ENCODE results near the gene PAM.

DNA sequence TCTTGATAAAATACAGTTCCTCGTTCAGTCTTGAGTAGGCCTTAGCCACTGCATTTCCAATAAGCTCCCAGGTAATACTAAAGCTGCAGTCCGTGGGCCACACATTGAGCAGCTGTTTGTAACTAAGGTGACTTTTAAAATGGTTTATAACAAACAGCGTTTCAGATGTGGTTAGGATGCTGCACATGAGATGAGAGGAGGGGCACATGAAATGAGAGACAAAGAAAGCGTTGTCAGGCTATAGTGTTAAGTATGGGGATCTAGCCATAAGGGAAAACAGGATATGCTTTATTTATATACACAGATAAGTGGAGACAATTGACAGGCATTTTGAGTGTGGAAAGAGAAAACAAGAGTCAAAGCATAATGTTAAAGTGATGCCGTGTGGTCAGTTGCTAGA, 89.9 kb downstream of the PAM start:
- TF ChIP-seq EZH2 (IDR thresholded peaks at IDR 0.05) (no peak), POLR2AphosphoS5 (IDR thresholded peaks at IDR 0.05; ENCODE audit: borderline replicate concordance, low read depth, low read length) (no peak)
